Fibroblast of lung (primary cell): ENCODE measurements around the gene MBTPS2. TPM values are rescaled to one million over a fixed set of nuclear protein-coding genes. Genes with fewer than 3 reads are reported as not detected.

ENCODE experiments used
- DNase-seq, 2 donors: peaks; one replicate each; pipeline versions ENCODE4 v3.0.0 to v3.0.0-alpha.2; 2010; ENCODE audit warnings: low read depth in 2 of 2
- H2AFZ ChIP-seq: 2 replicates; pipeline ENCODE4 v1.5.1; 2012; ENCODE audit warnings: low read length, control low read depth, inconsistent platforms
- H3K27ac ChIP-seq: 2 replicates; pipeline ENCODE4 v1.5.1; 2011; ENCODE audit warnings: low read length, control low read depth; ENCODE audit not compliant: insufficient read depth
- H3K27me3 ChIP-seq: 2 replicates; pipeline ENCODE4 v1.5.1; 2011; ENCODE audit warnings: mild to moderate bottlenecking, low read length; ENCODE audit not compliant: control insufficient read depth, insufficient read depth
- H3K36me3 ChIP-seq: 2 replicates; pipeline ENCODE4 v1.5.1; 2011; ENCODE audit warnings: low read length; ENCODE audit not compliant: control insufficient read depth, insufficient read depth
- H3K4me1 ChIP-seq: 2 replicates; pipeline ENCODE4 v1.5.1; 2011; ENCODE audit warnings: low read length; ENCODE audit not compliant: control insufficient read depth, insufficient read depth; ENCODE audit errors: extremely low read depth
- H3K4me2 ChIP-seq: 2 replicates; pipeline ENCODE4 v1.5.1; 2011; ENCODE audit warnings: low read length, control low read depth; ENCODE audit not compliant: insufficient read depth; ENCODE audit errors: extremely low read depth
- H3K4me3 ChIP-seq, 4 experiments: fragments of 200-600 bp in 1 of 4; sonication (generic) in 1 of 4; replicated peaks in 1 of 4; 2 replicates each; pipeline ENCODE4 v1.5.1; 2011 to 2016; ENCODE audit warnings: low read length in 4 of 4, low read depth in 3 of 4, mild to moderate bottlenecking in 3 of 4, control low read depth in 2 of 4, inconsistent platforms in 1 of 4, mixed read lengths in 1 of 4; ENCODE audit not compliant: insufficient read depth in 1 of 4; ENCODE audit errors: control extremely low read depth in 1 of 4
- H3K79me2 ChIP-seq: 2 replicates; pipeline ENCODE4 v1.5.1; 2012; ENCODE audit warnings: mild to moderate bottlenecking, low read length, inconsistent platforms; ENCODE audit not compliant: control insufficient read depth, insufficient read depth
- H3K9ac ChIP-seq: 2 replicates; pipeline ENCODE4 v1.5.1; 2011; ENCODE audit warnings: mild to moderate bottlenecking, low read length, control low read depth; ENCODE audit not compliant: insufficient read depth
- H3K9me3 ChIP-seq: 2 replicates; pipeline ENCODE4 v1.5.1; 2012; ENCODE audit warnings: low read depth, low read length; ENCODE audit not compliant: control insufficient read depth, insufficient read depth
- H4K20me1 ChIP-seq: 2 replicates; pipeline ENCODE4 v1.5.1; 2011; ENCODE audit warnings: low read length; ENCODE audit not compliant: control insufficient read depth, insufficient read depth; ENCODE audit errors: extremely low read depth
- EZH2 ChIP-seq: IDR thresholded peaks from 2 replicates; pipeline ENCODE4 v1.5.1; 2012; ENCODE audit warnings: low read length, control low read depth, mild to moderate bottlenecking; ENCODE audit errors: missing control alignments
- polyA plus RNA-seq, 2 donors: library from polyadenylated mRNA; depleted of rRNA in 1 of 2; stranded (reverse) in 1 of 2; unstranded in 1 of 2; fragments of >200 nt; gene quantifications; 2 replicates each; pipeline ENCODE4 v1.2.1, GENCODE V29; 2011 to 2012; ENCODE audit warnings: missing spikeins in 1 of 2
- total RNA-seq: library from RNA; depleted of rRNA; stranded (reverse); fragments of >200 nt; gene quantifications from 2 replicates; pipeline ENCODE4 v1.2.1, GENCODE V29; 2014
- TF ChIP-seq, protein P1 (sequence below), 2 donors: IDR thresholded peaks in 1 of 2; conservative IDR thresholded peaks in 1 of 2; 1 replicate in 1 of 2; 2 replicates in 1 of 2; pipeline ENCODE4 v1.5.1; 2011 to 2012; ENCODE audit warnings: low read length in 2 of 2, control low read depth in 1 of 2, inconsistent platforms in 1 of 2, low read depth in 1 of 2, mild to moderate bottlenecking in 1 of 2

Gene MBTPS2
- total and polyA plus RNA-seq, 2 donors (not counting 1 experiment from before 2014, with no cell fraction given), result 13.0 to 31.9 TPM

DNA sequence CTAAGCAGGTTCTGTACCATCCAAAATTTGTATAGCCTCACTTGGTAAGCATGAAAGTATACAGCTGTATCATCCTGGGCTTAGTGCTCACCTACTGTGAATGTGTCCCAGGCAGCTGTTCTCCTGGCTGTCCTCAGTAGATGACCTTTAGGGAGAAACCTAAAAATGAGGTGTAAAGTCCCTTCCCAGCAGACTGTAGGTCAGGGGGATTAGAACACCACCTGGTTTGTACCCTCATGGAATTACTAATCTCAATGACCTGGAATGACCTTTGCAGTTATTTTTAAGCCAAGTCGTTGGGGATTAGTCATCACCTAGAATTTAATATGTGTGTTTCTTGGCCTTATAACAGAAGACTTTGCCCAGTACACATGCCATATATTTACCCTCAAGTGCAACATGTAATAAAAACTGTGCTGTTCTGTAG lies 39.1 kb upstream of the MBTPS2 start:
- peak; percentile 45 to 46 for DNase-seq
- H3K79me2 ChIP-seq, result no peaks in the 10 kb centered on the region
- no peak overlapping the region for H3K4me2 ChIP-seq
- H3K36me3 ChIP-seq, result no peaks in the 10 kb centered on the region
- no peak overlapping the region for H3K4me3 ChIP-seq
- H3K4me1 ChIP-seq, result no peaks in the 10 kb centered on the region
- no peaks in the 10 kb centered on the region for H4K20me1 ChIP-seq
- H3K9ac ChIP-seq, result no peak overlapping the region
- H2AFZ ChIP-seq, result no peak overlapping the region
- no peaks in the 10 kb centered on the region for H3K9me3 ChIP-seq
- no peak for TF ChIP-seq EZH2
- TF ChIP-seq, protein P1, sequence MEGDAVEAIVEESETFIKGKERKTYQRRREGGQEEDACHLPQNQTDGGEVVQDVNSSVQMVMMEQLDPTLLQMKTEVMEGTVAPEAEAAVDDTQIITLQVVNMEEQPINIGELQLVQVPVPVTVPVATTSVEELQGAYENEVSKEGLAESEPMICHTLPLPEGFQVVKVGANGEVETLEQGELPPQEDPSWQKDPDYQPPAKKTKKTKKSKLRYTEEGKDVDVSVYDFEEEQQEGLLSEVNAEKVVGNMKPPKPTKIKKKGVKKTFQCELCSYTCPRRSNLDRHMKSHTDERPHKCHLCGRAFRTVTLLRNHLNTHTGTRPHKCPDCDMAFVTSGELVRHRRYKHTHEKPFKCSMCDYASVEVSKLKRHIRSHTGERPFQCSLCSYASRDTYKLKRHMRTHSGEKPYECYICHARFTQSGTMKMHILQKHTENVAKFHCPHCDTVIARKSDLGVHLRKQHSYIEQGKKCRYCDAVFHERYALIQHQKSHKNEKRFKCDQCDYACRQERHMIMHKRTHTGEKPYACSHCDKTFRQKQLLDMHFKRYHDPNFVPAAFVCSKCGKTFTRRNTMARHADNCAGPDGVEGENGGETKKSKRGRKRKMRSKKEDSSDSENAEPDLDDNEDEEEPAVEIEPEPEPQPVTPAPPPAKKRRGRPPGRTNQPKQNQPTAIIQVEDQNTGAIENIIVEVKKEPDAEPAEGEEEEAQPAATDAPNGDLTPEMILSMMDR (conservative IDR thresholded peaks at IDR 0.05 in 1 of 2, IDR thresholded peaks at IDR 0.05 in 1 of 2; ENCODE audit: low read depth in 1 of 2, low read length in 2 of 2), result no peak
- no peak overlapping the region for H3K27ac ChIP-seq
- no peaks in the 10 kb centered on the region for H3K27me3 ChIP-seq

DNA sequence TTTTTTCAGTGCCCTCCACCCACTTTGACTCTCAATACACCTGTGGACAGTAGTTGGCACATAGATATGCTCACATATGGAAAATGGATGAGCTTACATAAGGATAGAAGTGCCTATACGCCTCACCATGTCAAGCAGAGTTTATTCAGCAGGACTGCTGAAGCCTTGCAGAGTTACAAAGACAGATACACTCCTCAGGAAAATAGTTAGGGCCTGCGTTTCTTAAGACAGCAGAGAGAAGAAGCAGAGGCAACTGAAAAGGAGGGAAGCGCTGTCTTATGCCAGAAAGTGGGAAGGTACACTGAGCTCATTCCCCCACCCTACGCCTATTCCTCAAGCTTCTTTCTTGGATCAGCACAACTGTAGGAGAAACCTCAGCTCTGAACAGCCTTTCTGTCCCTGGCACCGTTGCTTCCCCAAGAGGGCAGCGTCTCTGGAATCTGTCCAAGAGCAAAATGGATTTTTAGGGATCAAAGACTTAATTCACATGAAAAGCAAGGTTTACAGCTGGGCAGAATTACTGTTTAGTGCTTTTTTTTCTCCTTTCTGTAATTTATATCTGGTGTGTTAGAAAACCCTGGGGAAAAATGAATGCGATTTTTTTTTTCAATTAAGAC lies 37.3 kb upstream of the MBTPS2 start:
- H3K79me2 ChIP-seq, result no peaks in the 10 kb centered on the region
- no peaks in the 10 kb centered on the region for H3K9me3 ChIP-seq
- no peak overlapping the region for H3K4me3 ChIP-seq
- no peak overlapping the region for H3K27ac ChIP-seq
- no peaks in the 10 kb centered on the region for H3K4me1 ChIP-seq
- no peaks in the 10 kb centered on the region for H4K20me1 ChIP-seq
- TF ChIP-seq EZH2, result no peak
- TF ChIP-seq, protein P1 (conservative IDR thresholded peaks at IDR 0.05 in 1 of 2, IDR thresholded peaks at IDR 0.05 in 1 of 2; ENCODE audit: low read depth in 1 of 2, low read length in 2 of 2), result no peak
- DNase-seq, result no peak
- H3K36me3 ChIP-seq, result no peaks in the 10 kb centered on the region
- no peak overlapping the region for H2AFZ ChIP-seq
- no peak overlapping the region for H3K4me2 ChIP-seq
- H3K9ac ChIP-seq, result no peak overlapping the region
- no peaks in the 10 kb centered on the region for H3K27me3 ChIP-seq

DNA sequence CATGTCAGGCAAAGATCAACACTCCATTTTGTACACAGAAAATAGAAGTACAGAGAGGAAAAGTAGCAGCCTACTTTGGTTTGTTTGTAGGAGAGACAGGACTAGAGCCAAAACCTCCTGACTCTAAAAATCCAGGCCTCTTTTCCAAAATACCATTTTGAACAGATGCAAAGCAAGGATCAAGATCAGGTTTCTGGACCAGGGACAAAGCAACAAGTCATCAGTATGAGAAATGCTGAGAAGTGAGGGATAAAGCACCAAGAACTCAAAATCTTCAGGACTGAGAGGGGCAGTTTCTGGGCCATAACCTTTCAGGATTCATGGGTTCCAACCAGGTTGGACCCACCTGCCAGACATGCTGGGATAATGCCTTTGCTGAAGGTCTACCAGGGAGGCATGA lies 36.6 kb upstream of the MBTPS2 start:
- H2AFZ ChIP-seq, result no peak overlapping the region
- H3K4me3 ChIP-seq, result no peak overlapping the region
- no peaks in the 10 kb centered on the region for H3K36me3 ChIP-seq
- no peak overlapping the region for H3K27ac ChIP-seq
- no peak for TF ChIP-seq EZH2
- TF ChIP-seq, protein P1 (conservative IDR thresholded peaks at IDR 0.05 in 1 of 2, IDR thresholded peaks at IDR 0.05 in 1 of 2; ENCODE audit: low read depth in 1 of 2, low read length in 2 of 2), result no peak
- H3K27me3 ChIP-seq, result no peaks in the 10 kb centered on the region
- H4K20me1 ChIP-seq, result no peaks in the 10 kb centered on the region
- no peak for DNase-seq
- H3K9ac ChIP-seq, result no peak overlapping the region
- H3K4me1 ChIP-seq, result no peaks in the 10 kb centered on the region
- H3K79me2 ChIP-seq, result no peaks in the 10 kb centered on the region
- no peak overlapping the region for H3K4me2 ChIP-seq
- H3K9me3 ChIP-seq, result no peaks in the 10 kb centered on the region
